Esophagus muscularis mucosa (tissue), 4 donors: ENCODE results near the gene PLA2R1. TPM values are rescaled to one million over a fixed set of nuclear protein-coding genes. Genes with fewer than 3 reads are reported as not detected.

ENCODE experiments used
- DNase-seq: peaks from one replicate; pipeline ENCODE4 v3.0.0-alpha.2; 2017; ENCODE audit errors: extremely low spot score
- H3K27ac ChIP-seq, 4 donors: fragments of 200-600 bp; sonication (generic); replicated peaks in 1 of 4; 1 replicate in 3 of 4; 2 replicates in 1 of 4; pipeline ENCODE4 v1.5.1; 2016 to 2019; ENCODE audit warnings: mild to moderate bottlenecking in 1 of 4
- H3K27me3 ChIP-seq, 4 donors: fragments of 200-600 bp; sonication (generic); one replicate each; pipeline versions ENCODE4 v1.5.1 to v1.6.0; 2016 to 2019
- H3K36me3 ChIP-seq, 4 donors: fragments of 200-600 bp; sonication (generic); one replicate each; pipeline ENCODE4 v1.5.1; 2016 to 2019
- H3K4me1 ChIP-seq, 4 donors: fragments of 200-600 bp; sonication (generic); one replicate each; pipeline ENCODE4 v1.5.1; 2016 to 2019
- H3K4me3 ChIP-seq, 4 donors: fragments of 200-600 bp; sonication (generic); 1 replicate in 2 of 4; 2 replicates in 2 of 4; pipeline ENCODE4 v1.5.1; 2016 to 2019; ENCODE audit warnings: mild to moderate bottlenecking in 4 of 4, moderate library complexity in 1 of 4
- H3K9me3 ChIP-seq, 4 donors: fragments of 200-600 bp; sonication (generic); 1 replicate in 3 of 4; 2 replicates in 1 of 4; pipeline ENCODE4 v1.5.1; 2016 to 2019
- EP300 ChIP-seq: sonication (generic); formaldehyde crosslinking; IDR thresholded peaks from one replicate; pipeline ENCODE4 v1.6.1; 2017; ENCODE audit warnings: antibody characterized with exemption
- POLR2A ChIP-seq: fragments of 450-650 bp; IDR thresholded peaks from one replicate; pipeline ENCODE4 v1.6.1; 2017; ENCODE audit warnings: antibody characterized with exemption, moderate library complexity, mild to moderate bottlenecking, low read depth
- POLR2AphosphoS5 ChIP-seq, 2 donors: sonication (generic); formaldehyde crosslinking; IDR thresholded peaks; one replicate each; pipeline ENCODE4 v1.6.1; 2017; ENCODE audit warnings: antibody characterized with exemption in 2 of 2
- WGBS: methylation state at CpG from one replicate; pipeline ENCODE4 v1.1.5; 2018; 5-methylcytosine and 5-hydroxymethylcytosine counted together
- intact Hi-C: fragments of 100-400 bp; cut with DNase I; formaldehyde crosslinking; loops from one replicate; pipeline ENCODE4 v1.15.1; 2023
- total RNA-seq, 4 donors: library from RNA; depleted of rRNA; stranded (reverse); fragments of >200 nt; gene quantifications; one replicate each; pipeline versions ENCODE4 v1.1.0 to v1.2.1, GENCODE V29; 2016
- TF ChIP-seq, protein P1 (sequence below), 3 experiments: fragments of 200-600 bp in 2 of 3; fragments of 450-650 bp in 1 of 3; sonication (generic) in 2 of 3; IDR thresholded peaks; one replicate each; pipeline ENCODE4 v1.5.1; 2017 to 2019; ENCODE audit warnings: antibody characterized with exemption in 3 of 3, mild to moderate bottlenecking in 2 of 3, moderate library complexity in 1 of 3

Gene PLA2R1
- total RNA-seq, 4 donors from 2014 or later: 2.8 to 6.4 (median 5.1) TPM

DNA sequence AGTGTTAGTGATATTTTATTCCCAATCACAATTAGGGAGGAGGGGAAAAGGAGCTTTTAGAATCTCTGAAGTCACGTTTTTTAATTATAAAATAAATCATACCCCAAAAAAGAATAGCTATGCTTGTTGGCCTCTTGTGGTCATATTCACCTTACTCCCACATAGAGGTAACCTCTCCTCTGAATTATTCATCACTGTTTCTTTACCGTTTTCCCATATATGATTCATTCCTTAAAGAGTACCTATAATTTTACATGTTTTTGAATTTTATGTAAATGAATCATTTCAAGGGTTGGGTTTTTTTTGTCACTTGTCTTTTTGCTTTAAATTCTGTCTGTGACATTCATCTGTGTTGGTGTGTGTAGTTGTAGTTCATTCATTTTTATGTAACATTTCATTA lies 153.8 kb downstream of the PLA2R1 start:
- 80% methylated on average over 2 of the region's 2 CpGs for WGBS

DNA sequence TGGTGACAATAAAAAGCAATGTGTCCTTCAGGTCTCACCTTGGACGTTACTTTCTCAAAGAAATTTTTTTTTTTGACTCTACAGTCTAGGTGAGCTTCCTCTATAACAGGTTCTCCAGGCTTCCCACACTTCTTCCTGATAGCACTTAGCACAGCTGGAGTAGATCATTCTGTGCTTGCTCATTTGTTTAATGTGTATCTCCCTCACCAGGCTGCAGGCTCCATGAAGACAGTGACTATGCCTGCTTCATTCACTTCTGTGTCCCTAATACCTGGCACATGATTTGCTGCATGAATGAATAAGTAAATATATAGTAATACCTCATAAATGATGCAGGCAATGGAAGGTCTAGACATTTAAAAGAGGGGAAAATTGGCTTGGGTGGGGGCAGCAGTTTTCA lies 154.5 kb downstream of the PLA2R1 start:
- Histone ChIP-seq H3K27ac (no peak overlapping the region), H3K9me3 (no peaks in the 10 kb centered on the region), H3K4me3 (no peak overlapping the region), H3K36me3 (no peaks in the 10 kb centered on the region), H3K27me3 (peaks cover 0 to 20% (median 7%) of the 10 kb centered on the region in 4 donors), H3K4me1 (peaks cover 0 to 19% (median 15%) of the 10 kb centered on the region in 4 donors)
- WGBS: 57% methylated on average over 1 of the region's 1 CpG
- no peak for DNase-seq
- intact Hi-C loops: no loop called here
- no peak for TF ChIP-seq POLR2AphosphoS5 (IDR thresholded peaks at IDR 0.05)
- no peak for TF ChIP-seq EP300

More for the DNA sequence above, 153.8 kb downstream of the PLA2R1 start:
- no peak overlapping the region for H3K4me3 ChIP-seq
- intact Hi-C loops: no loop called here
- no peaks in the 10 kb centered on the region for H3K36me3 ChIP-seq
- no peaks in the 10 kb centered on the region for H3K9me3 ChIP-seq
- peaks cover 0 to 20% (median 7%) of the 10 kb centered on the region in 4 donors for H3K27me3 ChIP-seq
- DNase-seq: no peak
- H3K27ac ChIP-seq: no peak overlapping the region
- TF ChIP-seq, protein P1, sequence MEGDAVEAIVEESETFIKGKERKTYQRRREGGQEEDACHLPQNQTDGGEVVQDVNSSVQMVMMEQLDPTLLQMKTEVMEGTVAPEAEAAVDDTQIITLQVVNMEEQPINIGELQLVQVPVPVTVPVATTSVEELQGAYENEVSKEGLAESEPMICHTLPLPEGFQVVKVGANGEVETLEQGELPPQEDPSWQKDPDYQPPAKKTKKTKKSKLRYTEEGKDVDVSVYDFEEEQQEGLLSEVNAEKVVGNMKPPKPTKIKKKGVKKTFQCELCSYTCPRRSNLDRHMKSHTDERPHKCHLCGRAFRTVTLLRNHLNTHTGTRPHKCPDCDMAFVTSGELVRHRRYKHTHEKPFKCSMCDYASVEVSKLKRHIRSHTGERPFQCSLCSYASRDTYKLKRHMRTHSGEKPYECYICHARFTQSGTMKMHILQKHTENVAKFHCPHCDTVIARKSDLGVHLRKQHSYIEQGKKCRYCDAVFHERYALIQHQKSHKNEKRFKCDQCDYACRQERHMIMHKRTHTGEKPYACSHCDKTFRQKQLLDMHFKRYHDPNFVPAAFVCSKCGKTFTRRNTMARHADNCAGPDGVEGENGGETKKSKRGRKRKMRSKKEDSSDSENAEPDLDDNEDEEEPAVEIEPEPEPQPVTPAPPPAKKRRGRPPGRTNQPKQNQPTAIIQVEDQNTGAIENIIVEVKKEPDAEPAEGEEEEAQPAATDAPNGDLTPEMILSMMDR (IDR thresholded peaks at IDR 0.05): no peak
- TF ChIP-seq EP300 (no peak), POLR2A (no peak), POLR2AphosphoS5 (IDR thresholded peaks at IDR 0.05) (no peak)
- peaks cover 0 to 15% (median 14%) of the 10 kb centered on the region in 4 donors for H3K4me1 ChIP-seq

DNA sequence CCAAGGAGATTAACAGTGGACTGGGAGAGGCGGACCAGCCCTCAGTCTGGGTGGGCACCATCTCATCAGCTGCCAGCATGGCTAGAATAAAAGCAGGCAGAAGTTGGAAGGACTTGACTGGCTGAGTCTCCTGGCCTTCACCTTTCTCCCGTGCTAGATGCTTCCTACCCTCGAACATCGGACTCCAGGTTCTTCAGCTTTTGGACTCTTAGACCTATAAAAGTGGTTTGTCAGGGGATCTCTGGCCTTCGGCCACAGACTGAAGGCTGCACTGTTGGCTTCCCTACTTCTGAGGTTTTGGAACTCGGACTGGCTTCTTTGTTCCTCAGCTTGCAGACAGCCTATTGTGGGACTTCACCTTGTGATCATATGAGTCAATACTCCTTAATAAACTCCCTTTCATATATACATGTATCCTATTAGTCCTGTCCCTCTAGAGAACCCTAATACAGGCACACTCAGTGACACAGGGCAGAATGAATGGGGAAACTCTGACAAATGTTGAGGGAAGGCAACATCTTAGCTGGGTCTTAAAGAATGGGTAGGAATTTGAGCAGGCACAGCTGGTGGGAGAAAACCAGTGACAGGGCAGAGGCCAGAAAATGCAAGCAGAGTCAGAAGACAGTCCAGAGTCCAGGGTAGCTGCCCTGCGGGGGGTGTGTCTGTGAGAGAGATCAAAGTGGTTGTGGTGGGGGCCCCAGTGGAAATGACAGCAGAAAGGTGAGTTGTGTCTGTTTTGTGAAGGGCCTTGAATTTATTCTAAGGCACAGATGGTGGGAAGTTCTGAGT lies 156.3 kb downstream of the PLA2R1 start:
- 93% methylated on average over 7 of the region's 7 CpGs for WGBS
- peaks cover 0 to 19% (median 15%) of the 10 kb centered on the region in 4 donors for H3K4me1 ChIP-seq

DNA sequence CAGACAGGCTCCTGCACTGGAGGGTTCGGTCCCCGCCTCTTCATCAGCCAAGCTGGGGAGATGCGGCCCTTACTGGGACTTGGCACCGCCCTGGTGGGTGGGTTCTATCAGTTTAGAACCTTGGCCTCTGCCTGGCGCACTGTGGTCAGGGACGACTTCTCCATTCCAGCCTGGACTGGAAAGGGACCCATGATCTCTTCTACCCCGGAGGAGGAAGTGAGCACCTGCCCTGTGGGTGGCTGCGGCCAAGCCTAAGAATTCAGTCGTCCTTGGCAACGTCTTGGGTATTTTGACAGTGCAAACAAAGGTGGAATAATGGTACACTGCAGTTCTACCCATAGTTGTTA lies 157.5 kb downstream of the PLA2R1 start:
- intact Hi-C loops: no loop called here
- WGBS: 65% methylated on average over 9 of the region's 10 CpGs
- peaks cover 0 to 26% (median 7%) of the 10 kb centered on the region in 4 donors for H3K27me3 ChIP-seq
- no peak for DNase-seq
- TF ChIP-seq, protein P1 (IDR thresholded peaks at IDR 0.05): no peak
- TF ChIP-seq POLR2A: no peak
- no peak for TF ChIP-seq POLR2AphosphoS5 (IDR thresholded peaks at IDR 0.05)
- no peaks in the 10 kb centered on the region for H3K36me3 ChIP-seq
- no peak overlapping the region for H3K27ac ChIP-seq
- no peaks in the 10 kb centered on the region for H3K9me3 ChIP-seq
- H3K4me3 ChIP-seq: peak overlapping the region; percentile 46 to 59 (median 50)
- peaks cover 0 to 19% (median 15%) of the 10 kb centered on the region in 4 donors for H3K4me1 ChIP-seq

More for the DNA sequence above, 156.3 kb downstream of the PLA2R1 start:
- H3K27me3 ChIP-seq: peaks cover 0 to 26% (median 7%) of the 10 kb centered on the region in 4 donors
- DNase-seq: no peak
- TF ChIP-seq POLR2AphosphoS5 (IDR thresholded peaks at IDR 0.05): no peak
- TF ChIP-seq, protein P1 (IDR thresholded peaks at IDR 0.05): no peak
- no peak for TF ChIP-seq EP300
- no peak for TF ChIP-seq POLR2A
- no peak overlapping the region for H3K4me3 ChIP-seq
- no peaks in the 10 kb centered on the region for H3K9me3 ChIP-seq
- intact Hi-C loops: no loop called here
- no peaks in the 10 kb centered on the region for H3K36me3 ChIP-seq
- H3K27ac ChIP-seq: no peak overlapping the region

DNA sequence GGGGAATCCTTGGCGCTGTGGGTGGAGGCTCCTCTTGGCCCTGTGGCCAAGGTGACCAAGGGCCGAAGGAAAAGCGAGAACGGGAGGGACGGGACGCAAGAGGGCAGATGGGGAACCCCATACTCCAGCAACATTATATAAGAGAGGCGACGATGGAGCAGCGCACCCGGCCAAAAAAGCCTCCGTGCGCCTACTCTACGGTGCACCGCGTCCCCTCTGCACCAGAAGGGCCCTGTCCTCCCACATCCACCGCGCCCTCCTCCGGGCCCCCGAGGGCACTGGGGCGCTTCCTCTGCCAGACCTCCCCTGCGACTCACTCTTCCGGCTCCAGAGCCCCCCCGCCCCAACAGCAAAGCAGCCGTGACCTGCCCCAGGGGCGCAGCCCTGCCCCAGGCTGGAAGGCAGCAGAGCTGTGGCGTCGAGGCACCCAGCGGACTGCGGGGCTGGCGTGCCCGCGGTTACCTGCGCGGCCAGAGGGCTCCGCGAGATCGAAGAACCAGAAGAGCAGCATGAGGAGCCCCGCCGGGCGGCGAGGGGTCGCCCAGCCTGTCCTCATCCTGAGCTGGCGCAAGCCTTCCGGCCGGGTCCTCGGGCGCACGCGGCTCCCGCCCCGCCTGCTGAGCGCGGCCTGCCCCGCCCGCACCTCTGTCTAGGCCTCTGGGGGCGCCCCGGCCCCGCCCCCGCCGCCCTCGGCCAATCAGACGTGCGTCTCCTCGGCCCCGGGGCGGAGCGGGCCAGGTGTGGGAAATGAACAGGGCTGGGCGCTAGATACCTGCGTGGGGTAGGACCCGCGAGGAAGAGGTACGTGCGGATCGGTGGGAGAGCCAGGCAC lies 158.1 kb downstream of the PLA2R1 start, which contains the start of gene LY75:
LY75 (minus strand) TSS at position 630 of the 832 bp plus-strand sequence.
- Histone ChIP-seq H3K27ac (peak within 1 kb of the TSS in 1 of 4 donors; percentile 7), H3K9me3 (no peaks in the 10 kb centered on the region), H3K4me3 (peak within 1 kb of the TSS; percentile 46 to 59 (median 50)), H3K36me3 (no peaks in the 10 kb centered on the region), H3K4me1 (peaks cover 0 to 19% (median 15%) of the 10 kb centered on the region in 4 donors), H3K27me3 (peaks cover 0 to 26% (median 7%) of the 10 kb centered on the region in 4 donors)
- 13% methylated on average over 21 of the region's 74 CpGs for WGBS
- intact Hi-C loops: no loop called here
- DNase-seq: no peak
- TF ChIP-seq EP300 (no peak), POLR2AphosphoS5 (IDR thresholded peaks at IDR 0.05) (no peak), POLR2A (no peak)
- TF ChIP-seq, protein P1 (IDR thresholded peaks at IDR 0.05): no peak
